ENCODE data around the gene CD300LF. TPM values are rescaled to one million over a fixed set of nuclear protein-coding genes. Genes with fewer than 3 reads are reported as not detected.

The CD300LF gene
- total RNA-seq, 1 experiment from 2014 or later, result not detected

DNA sequence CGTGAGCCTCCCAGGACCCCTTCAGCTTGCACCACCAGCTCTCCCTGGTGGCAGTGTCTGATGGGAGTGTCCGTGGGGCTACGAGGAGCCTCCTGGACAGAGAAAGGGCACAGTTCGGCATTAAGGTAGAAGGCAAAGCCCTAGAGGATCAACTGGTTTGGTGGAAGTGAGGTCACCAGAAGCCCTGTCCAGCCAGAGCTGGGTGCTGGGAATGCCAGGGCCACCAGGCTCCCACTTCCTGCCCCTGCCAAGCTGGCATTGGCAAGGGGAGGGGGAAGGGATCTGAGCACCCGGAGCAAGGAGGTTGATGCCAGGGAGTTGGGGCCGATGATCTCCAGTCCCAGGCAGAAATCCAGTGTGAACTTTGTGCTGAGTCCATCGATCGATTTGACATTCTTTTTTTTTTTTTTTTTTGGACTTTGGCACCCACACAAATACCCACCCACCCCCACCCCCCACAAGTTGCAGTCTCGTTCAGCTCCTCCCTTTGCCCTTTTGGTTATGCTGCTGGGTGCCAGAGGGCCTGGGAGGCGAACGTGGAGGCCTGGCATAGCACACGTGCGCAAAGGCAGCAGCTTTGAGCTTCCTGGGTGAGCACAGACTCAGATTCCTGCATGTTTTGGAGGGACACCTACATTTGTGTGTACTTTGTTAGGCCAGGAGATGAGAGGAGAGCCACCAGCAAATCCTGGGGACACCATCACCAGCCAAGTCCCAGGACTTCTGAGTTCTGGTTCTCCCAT is 37.8 kb upstream of the CD300LF start:
- Histone ChIP-seq H2BK120ac (ENCODE audit: low read depth, low read length, poor library complexity, severe bottlenecking) (no peak overlapping the region), H3K18ac (ENCODE audit: insufficient read length, low read depth, low read length) (no peak overlapping the region), H3K79me2 (ENCODE audit: insufficient read depth, low read length) (peaks cover 10% of the 10 kb centered on the region; the same call in 1 of the 2 replicates), H2BK15ac (ENCODE audit: low read depth, low read length) (no peak overlapping the region), H3K9ac (ENCODE audit: extremely low read depth, insufficient read length, low read length) (no peak overlapping the region), H3K9me3 (ENCODE audit: control insufficient read depth, low read depth, low read length) (no peaks in the 10 kb centered on the region), H2AK5ac (ENCODE audit: insufficient read length, low read length) (no peak overlapping the region), H2AFZ (ENCODE audit: low read length) (no peak overlapping the region), H3K27ac (ENCODE audit: insufficient read length, low read depth, low read length) (no peak overlapping the region), H2BK5ac (ENCODE audit: insufficient read length, low read length) (no peak overlapping the region), H3K79me1 (ENCODE audit: insufficient read depth, low read depth, low read length, poor library complexity, severe bottlenecking) (peaks cover 9% of the 10 kb centered on the region), H3K14ac (ENCODE audit: insufficient read depth, low read length) (no peak overlapping the region), H4K91ac (ENCODE audit: insufficient read length, low read depth, low read length) (no peak overlapping the region), H3K23me2 (ENCODE audit: insufficient read length, low read depth, low read length, poor library complexity, severe bottlenecking) (peaks cover 9% of the 10 kb centered on the region), H3K4me2 (ENCODE audit: insufficient read depth, insufficient read length, low read length) (peak overlapping the region; percentile 69), H2BK12ac (ENCODE audit: insufficient read length, low read depth, low read length) (no peak overlapping the region), H3K27me3 (ENCODE audit: insufficient read depth, low read length) (no peaks in the 10 kb centered on the region), H3K56ac (ENCODE audit: insufficient read length, low read depth, low read length) (no peak overlapping the region), H2BK20ac (ENCODE audit: low read depth, low read length, poor library complexity, severe bottlenecking) (no peak overlapping the region), H3K23ac (ENCODE audit: insufficient read length, low read depth, low read length) (no peak overlapping the region), H4K8ac (replicated peaks; ENCODE audit: insufficient read length, low read depth, low read length) (no peak overlapping the region), H3T11ph (ENCODE audit: low read length) (no peak overlapping the region), H4K20me1 (ENCODE audit: control insufficient read depth, insufficient read depth, insufficient read length) (no peaks in the 10 kb centered on the region), H4K5ac (ENCODE audit: insufficient read length, low read depth, low read length) (no peak overlapping the region), H3K4me1 (ENCODE audit: insufficient read depth, low read length) (peaks cover 11% of the 10 kb centered on the region), H3K4ac (ENCODE audit: low read depth, low read length) (no peak overlapping the region)
- TF ChIP-seq, protein P1, sequence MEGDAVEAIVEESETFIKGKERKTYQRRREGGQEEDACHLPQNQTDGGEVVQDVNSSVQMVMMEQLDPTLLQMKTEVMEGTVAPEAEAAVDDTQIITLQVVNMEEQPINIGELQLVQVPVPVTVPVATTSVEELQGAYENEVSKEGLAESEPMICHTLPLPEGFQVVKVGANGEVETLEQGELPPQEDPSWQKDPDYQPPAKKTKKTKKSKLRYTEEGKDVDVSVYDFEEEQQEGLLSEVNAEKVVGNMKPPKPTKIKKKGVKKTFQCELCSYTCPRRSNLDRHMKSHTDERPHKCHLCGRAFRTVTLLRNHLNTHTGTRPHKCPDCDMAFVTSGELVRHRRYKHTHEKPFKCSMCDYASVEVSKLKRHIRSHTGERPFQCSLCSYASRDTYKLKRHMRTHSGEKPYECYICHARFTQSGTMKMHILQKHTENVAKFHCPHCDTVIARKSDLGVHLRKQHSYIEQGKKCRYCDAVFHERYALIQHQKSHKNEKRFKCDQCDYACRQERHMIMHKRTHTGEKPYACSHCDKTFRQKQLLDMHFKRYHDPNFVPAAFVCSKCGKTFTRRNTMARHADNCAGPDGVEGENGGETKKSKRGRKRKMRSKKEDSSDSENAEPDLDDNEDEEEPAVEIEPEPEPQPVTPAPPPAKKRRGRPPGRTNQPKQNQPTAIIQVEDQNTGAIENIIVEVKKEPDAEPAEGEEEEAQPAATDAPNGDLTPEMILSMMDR (conservative IDR thresholded peaks at IDR 0.05), result no peak
- no CpG with 5 or more reads among the region's 13 CpGs for WGBS (ENCODE audit: extremely low coverage, insufficient read length, low lambda C conversion rate)
- Mint-ChIP-seq H3K4me3 (peak overlapping the region; percentile 89 to 93), H3K9me3 (no peaks in the 10 kb centered on the region), H3K36me3 (ENCODE audit: insufficient read depth in 1 of 3, low read depth in 3 of 3) (peaks cover 12 to 24% (median 20%) of the 10 kb centered on the region in 3 experiments), H3K27me3 (ENCODE audit: low read depth) (peaks cover 2% of the 10 kb centered on the region), H3K4me1 (peaks cover 55 to 69% of the 10 kb centered on the region in 2 experiments), H3K27ac (no peak overlapping the region)
- DNase-seq, result no peak
